ENCODE results near the gene CACNA2D2. TPM values are rescaled to one million over a fixed set of nuclear protein-coding genes. Genes with fewer than 3 reads are reported as not detected.

The CACNA2D2 gene
- total RNA-seq, 5 donors from 2014 or later (not counting 1 experiment from before 2014, with no cell fraction given), result 2.6 to 8.9 (median 4.1) TPM

- no peaks in the 10 kb centered on the region for H3K9me3 ChIP-seq
- Mint-ChIP-seq H3K36me3 (peaks cover 21% of the 10 kb centered on the region), H3K9me3 (no peaks in the 10 kb centered on the region), H3K27ac (peak within 1 kb of the TSS; percentile 99 to 100), H3K27me3 (no peaks in the 10 kb centered on the region), H3K4me3 (peak within 1 kb of the TSS; percentile 94 to 99 (median 97)), H3K4me1 (peaks cover 66 to 70% (median 67%) of the 10 kb centered on the region in 3 donors)
- POLR2A ChIA-PET, result interaction anchor here (0.5 to 0.8 kb wide), 4 partner anchors 9 to 50 kb away, joined by 3 to 6 read pairs (median 4); no protein-coding TSS in a partner anchor
- H3K4me3 ChIP-seq (ENCODE audit: control insufficient read depth in 1 of 2, extremely low read depth in 1 of 2, low read length in 1 of 2), result peak within 1 kb of the TSS; percentile 88 to 96
- H3K4me1 ChIP-seq (ENCODE audit: control insufficient read depth in 1 of 2, extremely low read depth in 1 of 2, insufficient read depth in 2 of 2, low read length in 2 of 2), result peaks cover 20 to 69% of the 10 kb centered on the region in 2 experiments
- H3K27me3 ChIP-seq (replicated peaks in 1 of 2; ENCODE audit: control insufficient read depth in 2 of 2, extremely low read depth in 1 of 2, insufficient read depth in 2 of 2, low read length in 1 of 2), result no peaks in the 10 kb centered on the region
- ATAC-seq (replicated peaks in 1 of 4) (peak; percentile 88 to 91 (median 90)), DNase-seq (peak; percentile 98 to 100 (median 99))
- CTCF ChIA-PET, result interaction anchor here in 1 of 2 donors (1.0 to 2.1 kb wide), 8 partner anchors 9 to 261 kb away, joined by 3 to 10 read pairs (median 3); partner anchors contain the start of genes CISH, HYAL3, NAA80 and RASSF1
- under 1% methylated on average over 59 of the region's 64 CpGs for WGBS (ENCODE audit: insufficient coverage)
- peak within 1 kb of the TSS; percentile 89 for H3K27ac ChIP-seq (ENCODE audit: low read length)
- peaks cover 5 to 52% of the 10 kb centered on the region in 2 donors for H3K36me3 ChIP-seq (ENCODE audit: control insufficient read depth in 2 of 2, extremely low read depth in 1 of 2, insufficient read depth in 1 of 2, low read length in 1 of 2)
Measured at GRCh38 chr3:50350527-50351322, 152.7 kb downstream of the CACNA2D2 start, which contains the start of the genes CYB561D2 and NPRL2. TSS of gene CYB561D2 (plus strand) at chr3:50350862. CDS start at chr3:50351434, 572 bp downstream. TSS of gene NPRL2 (minus strand) at chr3:50350775. CDS start at chr3:50350652, 123 bp downstream.

GRCh38 chr3:50350213-50350526 lies 153.3 kb downstream of the CACNA2D2 start:
- Histone ChIP-seq H3K27me3 (replicated peaks in 1 of 2; ENCODE audit: control insufficient read depth in 2 of 2, extremely low read depth in 1 of 2, insufficient read depth in 2 of 2, low read length in 1 of 2) (no peaks in the 10 kb centered on the region), H3K9me3 (no peaks in the 10 kb centered on the region), H3K4me3 (ENCODE audit: control insufficient read depth in 1 of 2, extremely low read depth in 1 of 2, low read length in 1 of 2) (peak overlapping the region; percentile 88 to 96), H3K36me3 (ENCODE audit: control insufficient read depth in 2 of 2, extremely low read depth in 1 of 2, insufficient read depth in 1 of 2, low read length in 1 of 2) (peaks cover 3 to 46% of the 10 kb centered on the region in 2 donors), H3K4me1 (ENCODE audit: control insufficient read depth in 1 of 2, extremely low read depth in 1 of 2, insufficient read depth in 2 of 2, low read length in 2 of 2) (peaks cover 22 to 70% of the 10 kb centered on the region in 2 experiments), H3K27ac (ENCODE audit: low read length) (peak overlapping the region; percentile 89)
- Mint-ChIP-seq H3K4me1 (peaks cover 67 to 69% (median 69%) of the 10 kb centered on the region in 3 donors), H3K27ac (peak overlapping the region; percentile 99 to 100), H3K27me3 (no peaks in the 10 kb centered on the region), H3K4me3 (peak overlapping the region; percentile 94 to 99 (median 97)), H3K36me3 (peaks cover 21% of the 10 kb centered on the region), H3K9me3 (no peaks in the 10 kb centered on the region)
- ATAC-seq (replicated peaks in 1 of 4), result no peak
- DNase-seq, result no peak
- POLR2A ChIA-PET, result interaction anchor here (0.5 to 0.8 kb wide), 3 partner anchors 13 to 49 kb away, joined by 3 to 6 read pairs (median 5); no protein-coding TSS in a partner anchor
- CTCF ChIA-PET, result interaction anchor here in 1 of 2 donors (1.0 to 2.1 kb wide), 8 partner anchors 9 to 261 kb away, joined by 3 to 10 read pairs (median 3); partner anchors contain the start of genes CISH, HYAL3, NAA80 and RASSF1
- 6% methylated on average over 6 of the region's 7 CpGs for WGBS (ENCODE audit: insufficient coverage)

DNA sequence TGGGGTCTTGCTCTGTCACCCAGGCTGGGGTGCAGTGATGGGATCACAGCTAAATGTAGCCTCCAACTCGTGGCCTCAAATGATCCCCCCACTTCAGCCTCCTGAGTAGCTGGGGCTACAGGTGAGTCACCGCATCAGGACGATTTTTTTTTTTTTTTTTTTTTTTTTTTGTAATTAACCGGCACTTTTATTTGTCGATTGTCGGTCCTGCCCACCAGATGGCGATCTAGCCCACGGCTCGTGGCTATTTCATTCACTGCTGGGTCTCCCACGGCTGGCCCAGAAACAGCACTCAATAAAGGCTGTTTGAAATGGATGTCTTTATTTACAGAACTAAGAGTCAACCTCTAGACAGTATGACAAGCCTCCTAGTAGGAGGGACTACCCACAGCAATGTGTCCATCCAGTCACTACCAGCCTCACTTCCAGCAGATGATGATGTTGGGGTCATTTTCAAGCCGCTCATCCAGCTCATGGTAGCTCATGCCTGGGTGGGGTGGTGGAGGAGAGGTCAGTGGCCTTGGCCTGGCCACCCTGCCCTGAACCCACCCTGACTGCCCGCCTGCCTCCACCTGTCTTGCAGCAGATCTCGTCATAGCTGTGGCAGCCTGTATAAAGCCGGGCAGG lies 156.1 kb downstream of the CACNA2D2 start:
- H3K36me3 Mint-ChIP-seq, result peaks cover 16% of the 10 kb centered on the region
- 98% methylated on average over 4 of the region's 14 CpGs for WGBS (ENCODE audit: insufficient coverage)
- peaks cover 56 to 71% (median 63%) of the 10 kb centered on the region in 3 donors for H3K4me1 Mint-ChIP-seq

GRCh38 chr3:50345586-50346234 lies 157.7 kb downstream of the CACNA2D2 start, which contains the start of gene ZMYND10:
TSS of gene ZMYND10 (minus strand) at chr3:50345732. CDS start at chr3:50345579, 153 bp downstream.
- 16% methylated on average over 43 of the region's 45 CpGs for WGBS (ENCODE audit: insufficient coverage)
- POLR2A ChIA-PET, result no interaction called here

More for the DNA sequence above, 156.1 kb downstream of the CACNA2D2 start:
- H3K27ac Mint-ChIP-seq, result peak overlapping the region; percentile 63 to 68
- peaks cover 22 to 76% of the 10 kb centered on the region in 2 experiments for H3K4me1 ChIP-seq (ENCODE audit: control insufficient read depth in 1 of 2, extremely low read depth in 1 of 2, insufficient read depth in 2 of 2, low read length in 2 of 2)
- ATAC-seq (replicated peaks in 1 of 4) (no peak), DNase-seq (peak; percentile 47 to 90 (median 71))
- H3K9me3 ChIP-seq, result no peaks in the 10 kb centered on the region
- peak overlapping the region in 2 of 3 donors; percentile 6 to 74 for H3K4me3 Mint-ChIP-seq
- H3K27ac ChIP-seq (ENCODE audit: low read length), result no peak overlapping the region
- H3K9me3 Mint-ChIP-seq, result no peaks in the 10 kb centered on the region
- ChIA-PET POLR2A (interaction anchor here in 1 of 2 donors (0.6 to 0.7 kb wide), 2 partner anchors 11 to 18 kb away, joined by 3 to 8 read pairs; no protein-coding TSS in a partner anchor), CTCF (interaction anchor here in 1 of 2 donors (0.6 to 1.8 kb wide), 14 partner anchors 9 to 292 kb away, joined by 3 to 13 read pairs (median 4); partner anchors contain the start of genes CISH and TUSC2)
- no peaks in the 10 kb centered on the region for H3K27me3 Mint-ChIP-seq
- H3K4me3 ChIP-seq (ENCODE audit: control insufficient read depth in 1 of 2, extremely low read depth in 1 of 2, low read length in 1 of 2), result no peak overlapping the region
- H3K27me3 ChIP-seq (replicated peaks in 1 of 2; ENCODE audit: control insufficient read depth in 2 of 2, extremely low read depth in 1 of 2, insufficient read depth in 2 of 2, low read length in 1 of 2), result no peaks in the 10 kb centered on the region
- H3K36me3 ChIP-seq (ENCODE audit: control insufficient read depth in 2 of 2, extremely low read depth in 1 of 2, insufficient read depth in 1 of 2, low read length in 1 of 2), result peaks cover 0 to 22% of the 10 kb centered on the region in 2 donors

DNA sequence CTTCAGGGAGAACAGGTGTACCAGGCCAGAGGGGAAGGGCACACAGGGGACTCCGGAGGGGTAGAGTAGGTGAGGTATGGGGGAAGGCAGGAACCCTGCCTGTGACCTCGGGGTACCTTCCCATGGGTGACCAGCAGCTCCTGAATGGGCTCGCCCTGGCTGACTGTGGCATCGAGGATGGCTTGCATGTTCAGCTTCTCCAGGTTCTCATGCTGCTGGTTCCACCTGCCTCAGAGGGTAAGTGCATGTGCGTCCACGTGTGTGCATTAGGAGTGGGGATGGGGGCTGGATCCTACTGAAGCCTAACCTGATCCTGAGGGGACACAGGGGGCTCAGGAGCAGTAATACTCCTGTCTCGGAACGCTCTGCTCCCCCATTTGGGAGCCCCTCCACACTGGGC lies 158.4 kb downstream of the CACNA2D2 start:
- H3K4me3 ChIP-seq (ENCODE audit: control insufficient read depth in 1 of 2, extremely low read depth in 1 of 2, low read length in 1 of 2), result no peak overlapping the region
- H3K4me3 Mint-ChIP-seq, result peak overlapping the region in 2 of 3 donors; percentile 9 to 74

More at GRCh38 chr3:50345586-50346234, 157.7 kb downstream of the CACNA2D2 start, which contains the start of gene ZMYND10:
- Histone ChIP-seq H3K4me3 (ENCODE audit: control insufficient read depth in 1 of 2, extremely low read depth in 1 of 2, low read length in 1 of 2) (peak within 1 kb of the TSS; percentile 20 to 36), H3K4me1 (ENCODE audit: control insufficient read depth in 1 of 2, extremely low read depth in 1 of 2, insufficient read depth in 2 of 2, low read length in 2 of 2) (peaks cover 19 to 79% of the 10 kb centered on the region in 2 experiments), H3K36me3 (ENCODE audit: control insufficient read depth in 2 of 2, extremely low read depth in 1 of 2, insufficient read depth in 1 of 2, low read length in 1 of 2) (peaks cover 0 to 19% of the 10 kb centered on the region in 2 donors), H3K9me3 (no peaks in the 10 kb centered on the region), H3K27me3 (replicated peaks in 1 of 2; ENCODE audit: control insufficient read depth in 2 of 2, extremely low read depth in 1 of 2, insufficient read depth in 2 of 2, low read length in 1 of 2) (no peaks in the 10 kb centered on the region), H3K27ac (ENCODE audit: low read length) (no peak within 1 kb of the TSS)
- Mint-ChIP-seq H3K4me1 (peaks cover 46 to 66% (median 60%) of the 10 kb centered on the region in 3 donors), H3K27ac (peak within 1 kb of the TSS; percentile 52 to 58), H3K27me3 (no peaks in the 10 kb centered on the region), H3K9me3 (no peaks in the 10 kb centered on the region), H3K4me3 (peak within 1 kb of the TSS; percentile 32 to 74 (median 49)), H3K36me3 (peaks cover 16% of the 10 kb centered on the region)
- CTCF ChIA-PET, result interaction anchor here in 1 of 2 donors (0.6 kb wide), 1 partner anchor 9 kb away, joined by 3 read pairs; no protein-coding TSS in a partner anchor
- ATAC-seq (replicated peaks in 1 of 4) (peak; percentile 14 to 48 (median 22)), DNase-seq (peak; percentile 30 to 86 (median 65))

More for the DNA sequence above, 158.4 kb downstream of the CACNA2D2 start:
- ChIA-PET CTCF (interaction anchor here in 1 of 2 donors (1.1 kb wide), 1 partner anchor 11 kb away, joined by 3 read pairs; no protein-coding TSS in a partner anchor), POLR2A (no interaction called here)
- WGBS (ENCODE audit: insufficient coverage), result 87% methylated on average over 8 of the region's 8 CpGs
- Mint-ChIP-seq H3K27me3 (no peaks in the 10 kb centered on the region), H3K4me1 (peaks cover 40 to 63% (median 55%) of the 10 kb centered on the region in 3 donors), H3K36me3 (peaks cover 14% of the 10 kb centered on the region), H3K27ac (peak overlapping the region in 1 of 2 donors; percentile 2), H3K9me3 (no peaks in the 10 kb centered on the region)
- H3K4me1 ChIP-seq (ENCODE audit: control insufficient read depth in 1 of 2, extremely low read depth in 1 of 2, insufficient read depth in 2 of 2, low read length in 2 of 2), result peaks cover 20 to 80% of the 10 kb centered on the region in 2 experiments
- DNase-seq (no peak), ATAC-seq (replicated peaks in 1 of 4) (no peak)
- H3K27ac ChIP-seq (ENCODE audit: low read length), result no peak overlapping the region
- no peaks in the 10 kb centered on the region for H3K9me3 ChIP-seq
- H3K36me3 ChIP-seq (ENCODE audit: control insufficient read depth in 2 of 2, extremely low read depth in 1 of 2, insufficient read depth in 1 of 2, low read length in 1 of 2), result peaks cover 0 to 19% of the 10 kb centered on the region in 2 donors
- H3K27me3 ChIP-seq (replicated peaks in 1 of 2; ENCODE audit: control insufficient read depth in 2 of 2, extremely low read depth in 1 of 2, insufficient read depth in 2 of 2, low read length in 1 of 2), result no peaks in the 10 kb centered on the region
